K562 (cell line): Measurements from ENCODE around the gene PRR19. TPM values are rescaled to one million over a fixed set of nuclear protein-coding genes. Genes with fewer than 3 reads are reported as not detected.

Experiments used
- ATAC-seq: fragments of 200-7000 bp; cut with Tn5 transposase; 3 replicates; pipeline ENCODE4 v1.9.1; 2020; ENCODE audit warnings: moderate library complexity
- BruUV-seq: library from RNA; stranded (reverse); fragments of 400-500 nt; replicated peaks from 2 replicates; lab custom pipeline; 2021; lab: Mats Ljungman, UMichigan
- CTCF ChIA-PET: fragments of 300-600 bp; formaldehyde crosslinking; extraction: SDS; loops from one replicate; lab custom pipeline; 2021; ENCODE audit warnings: low intra/inter-chr PET ratio; lab: Yijun Ruan, JAX
- POLR2A ChIA-PET: fragments of 300-600, 350-650 bp; sonication (Branson Sonifier 250); formaldehyde crosslinking; extraction: SDS; loops from one replicate; lab custom pipeline; 2021; ENCODE audit warnings: antibody characterized with exemption, inconsistent platforms; lab: Yijun Ruan, JAX
- DNase-seq, 4 experiments: peaks; one replicate each; pipeline versions ENCODE4 v3.0.0 to v3.0.0-alpha.2; 2011 to 2018; ENCODE audit warnings: low spot score in 3 of 4, mixed read lengths in 3 of 4; ENCODE audit errors: extremely low read depth in 1 of 4
- FAIRE-seq: peaks from 2 replicates; lab custom pipeline; 2011; peaks lifted over from hg19 to GRCh38; lab: Jason Lieb, UNC
- H2AFZ ChIP-seq: 2 replicates; pipeline ENCODE4 v1.6.0; 2011; ENCODE audit warnings: low read depth, low read length, control low read depth, inconsistent platforms
- H3K27ac ChIP-seq: fragments of 200-600 bp; 3 replicates; pipeline ENCODE4 v1.8.0; 2011; ENCODE audit warnings: low read depth, mild to moderate bottlenecking, control low read depth, inconsistent platforms, low read length, moderate library complexity, mixed read lengths; ENCODE audit errors: extremely low read depth
- H3K27me3 ChIP-seq, 2 experiments: fragments of 300-600 bp in 1 of 2; 2 replicates in 1 of 2; 3 replicates in 1 of 2; pipeline versions ENCODE4 v1.6.0 to v1.8.0; 2011; ENCODE audit warnings: inconsistent platforms in 2 of 2, low read length in 2 of 2, mild to moderate bottlenecking in 1 of 2, mixed read lengths in 1 of 2, moderate library complexity in 1 of 2; ENCODE audit not compliant: control insufficient read depth in 2 of 2, insufficient read depth in 2 of 2
- H3K36me3 ChIP-seq: fragments of 300-600 bp; 3 replicates; pipeline ENCODE4 v1.8.0; 2011; ENCODE audit warnings: mild to moderate bottlenecking, low read length, inconsistent platforms; ENCODE audit not compliant: control insufficient read depth, insufficient read depth
- H3K4me1 ChIP-seq, 2 experiments: fragments of 200-600 bp in 1 of 2; replicated peaks in 1 of 2; 2 replicates in 1 of 2; 3 replicates in 1 of 2; pipeline versions ENCODE4 v1.5.1 to v1.8.0; 2011; ENCODE audit warnings: inconsistent platforms in 2 of 2, low read length in 2 of 2, mild to moderate bottlenecking in 1 of 2, mixed read lengths in 1 of 2, moderate library complexity in 1 of 2; ENCODE audit not compliant: control insufficient read depth in 2 of 2, insufficient read depth in 2 of 2
- H3K4me2 ChIP-seq: 2 replicates; pipeline ENCODE4 v1.6.1; 2011; ENCODE audit warnings: low read length, control low read depth, inconsistent platforms, mixed read lengths; ENCODE audit not compliant: insufficient read depth
- H3K4me3 ChIP-seq: fragments of 200-600 bp; sonication (generic), shearing (Covaris generic); 2 replicates; pipeline ENCODE4 v1.5.1; 2016; ENCODE audit warnings: control low read depth, inconsistent platforms
- H3K79me2 ChIP-seq: fragments of 200-600 bp; 3 replicates; pipeline ENCODE4 v1.8.0; 2011; ENCODE audit warnings: low read length, inconsistent platforms; ENCODE audit not compliant: control insufficient read depth, insufficient read depth
- H3K9ac ChIP-seq, 2 experiments: 2 replicates each; pipeline versions ENCODE4 v1.6.0 to v1.6.1; 2011; ENCODE audit warnings: low read depth in 2 of 2, low read length in 2 of 2, control low read depth in 1 of 2, inconsistent platforms in 1 of 2, mild to moderate bottlenecking in 1 of 2, mixed read lengths in 1 of 2; ENCODE audit not compliant: insufficient read depth in 1 of 2
- H3K9me1 ChIP-seq: one replicate; pipeline ENCODE4 v1.6.0; 2011; ENCODE audit warnings: inconsistent platforms, mild to moderate bottlenecking, low read length, moderate library complexity; ENCODE audit not compliant: control insufficient read depth, insufficient read depth
- H3K9me3 ChIP-seq: replicated peaks from 2 replicates; pipeline ENCODE4 v1.5.1; 2011; ENCODE audit warnings: low read depth, low read length, inconsistent platforms; ENCODE audit not compliant: control insufficient read depth, insufficient read depth
- H4K20me1 ChIP-seq: replicated peaks from 2 replicates; pipeline ENCODE4 v1.6.1; 2011; ENCODE audit warnings: low read length, inconsistent platforms, mixed read lengths; ENCODE audit not compliant: control insufficient read depth, insufficient read depth
- CREM ChIP-seq: IDR thresholded peaks from 2 replicates; pipeline ENCODE4 v1.6.1; 2014; ENCODE audit warnings: antibody characterized with exemption, low read depth
- MEF2D ChIP-seq: conservative IDR thresholded peaks from 2 replicates; pipeline ENCODE4 v1.6.1; 2016; ENCODE audit warnings: low read depth, missing genetic modification characterization, missing compliant biosample characterization
- SAP30 ChIP-seq: fragments of 200-600 bp; sonication (generic); IDR thresholded peaks from 2 replicates; pipeline ENCODE4 v1.6.1; 2012; ENCODE audit warnings: borderline replicate concordance, low read depth, mild to moderate bottlenecking, moderate library complexity, low read length, control low read depth, inconsistent platforms; ENCODE audit not compliant: insufficient read depth, poor library complexity, severe bottlenecking
- SMAD4 ChIP-seq: fragments of 250-450 bp; sonication (Bioruptor Pico); conservative IDR thresholded peaks from 2 replicates; pipeline ENCODE4 v1.8.0; 2021; ENCODE audit warnings: inconsistent platforms, mild to moderate bottlenecking, moderate library complexity
- SUPT5H ChIP-seq: fragments of 450-650 bp; IDR thresholded peaks from 2 replicates; pipeline ENCODE4 v1.6.1; 2016
- ZNF12 ChIP-seq: sonication (generic); formaldehyde crosslinking; IDR thresholded peaks from 2 replicates; pipeline ENCODE4 v1.4.0; 2020; ENCODE audit warnings: mild to moderate bottlenecking, missing genetic modification reagents
- WGBS: fragments of 100-300 bp; shearing (Covaris generic); methylation state at CpG from one replicate; pipeline ENCODE4 v1.1.6; 2016; ENCODE audit warnings: low coverage, mixed read lengths; ENCODE audit not compliant: insufficient coverage; ENCODE audit errors: missing lambda C conversion rate; 5-methylcytosine and 5-hydroxymethylcytosine counted together
- in situ Hi-C: fragments of 300-500 bp; cut with MboI; formaldehyde crosslinking; loops from 4 replicates; pipeline ENCODE4 v1.15.0; 2018; ENCODE audit warnings: inconsistent platforms, mixed read lengths
- intact Hi-C: fragments of 100-400 bp; cut with micrococcal nuclease; formaldehyde crosslinking; loops from 2 replicates; pipeline ENCODE4 v1.14.2; 2022
- polyA plus RNA-seq, 8 experiments: library from polyadenylated mRNA; depleted of rRNA in 4 of 8; stranded (reverse) in 5 of 8; unstranded in 3 of 8; fragments of >200 nt; fragmentation: Nextera tagmentation in 2 of 8; fragmentation: Illumina TruSeq in 1 of 8; extraction: Ambion mirVana in 2 of 8; extraction: Trizol in 1 of 8; gene quantifications; 2 replicates each; pipeline versions ENCODE4 v1.2.1 to v1.2.3, GENCODE V29; 2011 to 2014; ENCODE audit warnings: inconsistent platforms in 1 of 8, missing spikeins in 1 of 8
- total RNA-seq, 7 experiments: library from RNA; depleted of rRNA in 6 of 7; stranded (reverse); fragments of >200 nt in 6 of 7; fragmentation: Illumina TruSeq in 2 of 7; extraction: Trizol in 2 of 7; gene quantifications; 2 replicates each; pipeline versions ENCODE4 v1.2.1 to v1.2.3, GENCODE V29; 2011 to 2021; ENCODE audit warnings: low replicate concordance in 1 of 7
- TF ChIP-seq, protein P1 (sequence below), 2 experiments: fragments of 200-800 bp in 1 of 2; sonication (Bioruptor generic) in 1 of 2; sonication (generic) in 1 of 2; formaldehyde crosslinking in 1 of 2; IDR thresholded peaks in 1 of 2; conservative IDR thresholded peaks in 1 of 2; 2 replicates each; pipeline versions ENCODE4 v1.5.0 to v1.6.1; 2016 to 2020; ENCODE audit warnings: missing compliant biosample characterization in 1 of 2, missing genetic modification characterization in 1 of 2, missing genetic modification reagents in 1 of 2
- TF ChIP-seq, protein P2 (sequence below): sonication (generic); formaldehyde crosslinking; IDR thresholded peaks from 2 replicates; pipeline ENCODE4 v1.9.0; 2022; ENCODE audit warnings: mild to moderate bottlenecking, missing genetic modification reagents
- TF ChIP-seq, protein P3 (sequence below): fragments of 450-650 bp; IDR thresholded peaks from 2 replicates; pipeline ENCODE4 v1.6.1; 2017; ENCODE audit warnings: antibody characterized with exemption, mild to moderate bottlenecking
- TF ChIP-seq, protein P4 (sequence below), 2 experiments: fragments of 450-650 bp; conservative IDR thresholded peaks; 2 replicates each; pipeline ENCODE4 v1.6.1; 2017; ENCODE audit warnings: mild to moderate bottlenecking in 2 of 2, moderate library complexity in 2 of 2

PRR19 gene
- total and polyA plus RNA-seq, 9 of the 15 experiments (the other 6 are each of a cell fraction or from before 2014, with no cell fraction given): 0.10 to 1.6 (median 0.54) TPM

DNA sequence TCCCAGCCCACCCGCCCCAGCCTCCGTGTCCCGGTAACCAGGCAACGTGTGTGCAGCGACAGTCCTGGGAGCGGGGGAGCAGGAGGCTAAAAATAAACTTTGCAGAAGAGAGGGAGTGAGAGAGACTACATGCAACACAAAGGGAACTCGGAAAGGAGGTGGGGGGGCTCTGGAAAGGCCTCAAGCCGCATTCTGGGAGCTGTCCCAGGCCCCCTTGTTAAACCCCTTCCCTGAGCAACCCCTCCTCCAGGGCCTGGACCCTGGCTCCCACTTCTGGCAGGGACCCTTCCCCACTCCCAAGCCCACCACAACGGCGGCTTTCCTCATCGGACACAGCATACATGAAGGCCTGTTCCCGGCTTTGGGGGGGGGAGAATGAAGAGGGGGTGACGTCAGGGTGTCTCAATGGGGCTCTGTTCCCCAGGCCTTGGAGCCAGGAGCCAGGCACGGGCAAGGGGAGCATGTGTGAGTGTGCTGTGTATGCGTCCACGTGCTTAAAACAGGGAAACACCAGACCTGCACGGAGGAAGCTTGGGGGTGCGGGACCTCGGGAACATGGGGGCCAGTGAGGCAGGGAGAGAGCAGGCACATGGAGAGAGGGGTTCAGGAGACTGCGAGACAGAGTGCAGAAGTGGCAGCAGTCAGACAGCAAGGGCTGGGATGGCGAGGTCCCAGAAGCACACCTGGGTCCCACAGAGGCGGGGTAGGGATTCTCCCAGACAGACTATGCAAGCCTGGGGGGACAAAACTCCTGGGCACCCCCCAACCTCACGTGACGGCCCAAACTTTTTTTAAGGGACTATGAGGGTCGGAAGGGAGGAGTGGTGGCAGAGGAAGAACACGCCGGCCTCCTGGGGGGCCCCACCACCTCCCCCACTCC lies 49.3 kb upstream of the PRR19 start:
- peaks cover 52% of the 10 kb centered on the region for H3K79me2 ChIP-seq
- in situ Hi-C loops: no loop called here
- H3K9ac ChIP-seq: peak overlapping the region; percentile 83 to 93
- H3K9me1 ChIP-seq: peaks cover 7% of the 10 kb centered on the region
- no peaks in the 10 kb centered on the region for H3K9me3 ChIP-seq
- H3K27ac ChIP-seq: peak overlapping the region; percentile 89
- H3K4me1 ChIP-seq: peaks cover 19 to 76% of the 10 kb centered on the region in 2 experiments
- peak overlapping the region; percentile 95 for H3K4me2 ChIP-seq
- CTCF ChIA-PET: no interaction called here
- ATAC-seq (0 out of 3 replicates have a peak, but pooled peaks have one; percentile 1), DNase-seq (peak in 1 of 4 experiments; percentile 57), FAIRE-seq (peak; percentile 67)
- no peaks in the 10 kb centered on the region for H3K27me3 ChIP-seq
- peak overlapping the region; percentile 98 for H3K4me3 ChIP-seq
- peaks cover 10% of the 10 kb centered on the region; the same call in 1 of the 2 replicates for H4K20me1 ChIP-seq
- TSS peak; percentile 42 for BruUV-seq
- H2AFZ ChIP-seq: 0 out of 2 replicates have a peak overlapping the region, but pooled peaks have one; percentile 39
- POLR2A ChIA-PET: interaction anchor here (2.3 kb wide), 1 partner anchor 10 kb away, joined by 9 read pairs; the partner anchor contains the start of gene GSK3A
- 3% methylated on average over 27 of the region's 27 CpGs for WGBS
- intact Hi-C loops: no loop called here
- H3K36me3 ChIP-seq: peaks cover 42% of the 10 kb centered on the region; the same call in 2 of the 3 replicates
- TF ChIP-seq SUPT5H (peak; percentile 22; the same call in 1 of the 2 replicates), ZNF12 (CRISPR knock-in tag) (0 out of 2 replicates have a peak, but pooled peaks have one; percentile 39), MEF2D (tag) (peak; percentile 89), SMAD4 (CRISPR knock-in tag) (peak; percentile 61; the same call in 1 of the 2 replicates), CREM (peak; percentile 53; the same call in 1 of the 2 replicates), SAP30 (peak; percentile 30)
- TF ChIP-seq, protein P1, sequence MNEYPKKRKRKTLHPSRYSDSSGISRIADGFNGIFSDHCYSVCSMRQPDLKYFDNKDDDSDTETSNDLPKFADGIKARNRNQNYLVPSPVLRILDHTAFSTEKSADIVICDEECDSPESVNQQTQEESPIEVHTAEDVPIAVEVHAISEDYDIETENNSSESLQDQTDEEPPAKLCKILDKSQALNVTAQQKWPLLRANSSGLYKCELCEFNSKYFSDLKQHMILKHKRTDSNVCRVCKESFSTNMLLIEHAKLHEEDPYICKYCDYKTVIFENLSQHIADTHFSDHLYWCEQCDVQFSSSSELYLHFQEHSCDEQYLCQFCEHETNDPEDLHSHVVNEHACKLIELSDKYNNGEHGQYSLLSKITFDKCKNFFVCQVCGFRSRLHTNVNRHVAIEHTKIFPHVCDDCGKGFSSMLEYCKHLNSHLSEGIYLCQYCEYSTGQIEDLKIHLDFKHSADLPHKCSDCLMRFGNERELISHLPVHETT (CRISPR knock-in tag; conservative IDR thresholded peaks at IDR 0.05 in 1 of 2, IDR thresholded peaks at IDR 0.05 in 1 of 2): peak in 1 of 2 experiments; percentile 38; a peak in 1 of 4 replicates
- TF ChIP-seq, protein P2, sequence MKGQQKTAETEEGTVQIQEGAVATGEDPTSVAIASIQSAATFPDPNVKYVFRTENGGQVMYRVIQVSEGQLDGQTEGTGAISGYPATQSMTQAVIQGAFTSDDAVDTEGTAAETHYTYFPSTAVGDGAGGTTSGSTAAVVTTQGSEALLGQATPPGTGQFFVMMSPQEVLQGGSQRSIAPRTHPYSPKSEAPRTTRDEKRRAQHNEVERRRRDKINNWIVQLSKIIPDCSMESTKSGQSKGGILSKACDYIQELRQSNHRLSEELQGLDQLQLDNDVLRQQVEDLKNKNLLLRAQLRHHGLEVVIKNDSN (CRISPR knock-in tag): peak; percentile 35
- TF ChIP-seq, protein P3, sequence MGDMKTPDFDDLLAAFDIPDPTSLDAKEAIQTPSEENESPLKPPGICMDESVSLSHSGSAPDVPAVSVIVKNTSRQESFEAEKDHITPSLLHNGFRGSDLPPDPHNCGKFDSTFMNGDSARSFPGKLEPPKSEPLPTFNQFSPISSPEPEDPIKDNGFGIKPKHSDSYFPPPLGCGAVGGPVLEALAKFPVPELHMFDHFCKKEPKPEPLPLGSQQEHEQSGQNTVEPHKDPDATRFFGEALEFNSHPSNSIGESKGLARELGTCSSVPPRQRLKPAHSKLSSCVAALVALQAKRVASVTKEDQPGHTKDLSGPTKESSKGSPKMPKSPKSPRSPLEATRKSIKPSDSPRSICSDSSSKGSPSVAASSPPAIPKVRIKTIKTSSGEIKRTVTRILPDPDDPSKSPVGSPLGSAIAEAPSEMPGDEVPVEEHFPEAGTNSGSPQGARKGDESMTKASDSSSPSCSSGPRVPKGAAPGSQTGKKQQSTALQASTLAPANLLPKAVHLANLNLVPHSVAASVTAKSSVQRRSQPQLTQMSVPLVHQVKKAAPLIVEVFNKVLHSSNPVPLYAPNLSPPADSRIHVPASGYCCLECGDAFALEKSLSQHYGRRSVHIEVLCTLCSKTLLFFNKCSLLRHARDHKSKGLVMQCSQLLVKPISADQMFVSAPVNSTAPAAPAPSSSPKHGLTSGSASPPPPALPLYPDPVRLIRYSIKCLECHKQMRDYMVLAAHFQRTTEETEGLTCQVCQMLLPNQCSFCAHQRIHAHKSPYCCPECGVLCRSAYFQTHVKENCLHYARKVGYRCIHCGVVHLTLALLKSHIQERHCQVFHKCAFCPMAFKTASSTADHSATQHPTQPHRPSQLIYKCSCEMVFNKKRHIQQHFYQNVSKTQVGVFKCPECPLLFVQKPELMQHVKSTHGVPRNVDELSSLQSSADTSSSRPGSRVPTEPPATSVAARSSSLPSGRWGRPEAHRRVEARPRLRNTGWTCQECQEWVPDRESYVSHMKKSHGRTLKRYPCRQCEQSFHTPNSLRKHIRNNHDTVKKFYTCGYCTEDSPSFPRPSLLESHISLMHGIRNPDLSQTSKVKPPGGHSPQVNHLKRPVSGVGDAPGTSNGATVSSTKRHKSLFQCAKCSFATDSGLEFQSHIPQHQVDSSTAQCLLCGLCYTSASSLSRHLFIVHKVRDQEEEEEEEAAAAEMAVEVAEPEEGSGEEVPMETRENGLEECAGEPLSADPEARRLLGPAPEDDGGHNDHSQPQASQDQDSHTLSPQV: 0 out of 2 replicates have a peak, but pooled peaks have one; percentile 49
- TF ChIP-seq, protein P4, sequence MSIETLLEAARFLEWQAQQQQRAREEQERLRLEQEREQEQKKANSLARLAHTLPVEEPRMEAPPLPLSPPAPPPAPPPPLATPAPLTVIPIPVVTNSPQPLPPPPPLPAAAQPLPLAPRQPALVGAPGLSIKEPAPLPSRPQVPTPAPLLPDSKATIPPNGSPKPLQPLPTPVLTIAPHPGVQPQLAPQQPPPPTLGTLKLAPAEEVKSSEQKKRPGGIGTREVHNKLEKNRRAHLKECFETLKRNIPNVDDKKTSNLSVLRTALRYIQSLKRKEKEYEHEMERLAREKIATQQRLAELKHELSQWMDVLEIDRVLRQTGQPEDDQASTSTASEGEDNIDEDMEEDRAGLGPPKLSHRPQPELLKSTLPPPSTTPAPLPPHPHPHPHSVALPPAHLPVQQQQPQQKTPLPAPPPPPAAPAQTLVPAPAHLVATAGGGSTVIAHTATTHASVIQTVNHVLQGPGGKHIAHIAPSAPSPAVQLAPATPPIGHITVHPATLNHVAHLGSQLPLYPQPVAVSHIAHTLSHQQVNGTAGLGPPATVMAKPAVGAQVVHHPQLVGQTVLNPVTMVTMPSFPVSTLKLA (conservative IDR thresholded peaks at IDR 0.05): peak; percentile 72 to 75
